ENCODE data around the gene GIT2.

GRCh38 chr12:109946505-109946904 is 49.7 kb downstream of the GIT2 start:
- TF ChIP-seq CTCF (IDR thresholded peaks at IDR 0.05) (no peak), POLR2A (IDR thresholded peaks at IDR 0.05) (no peak), EP300 (IDR thresholded peaks at IDR 0.05) (no peak)
